ENCODE results near the gene KHDRBS2.

Gene KHDRBS2

DNA sequence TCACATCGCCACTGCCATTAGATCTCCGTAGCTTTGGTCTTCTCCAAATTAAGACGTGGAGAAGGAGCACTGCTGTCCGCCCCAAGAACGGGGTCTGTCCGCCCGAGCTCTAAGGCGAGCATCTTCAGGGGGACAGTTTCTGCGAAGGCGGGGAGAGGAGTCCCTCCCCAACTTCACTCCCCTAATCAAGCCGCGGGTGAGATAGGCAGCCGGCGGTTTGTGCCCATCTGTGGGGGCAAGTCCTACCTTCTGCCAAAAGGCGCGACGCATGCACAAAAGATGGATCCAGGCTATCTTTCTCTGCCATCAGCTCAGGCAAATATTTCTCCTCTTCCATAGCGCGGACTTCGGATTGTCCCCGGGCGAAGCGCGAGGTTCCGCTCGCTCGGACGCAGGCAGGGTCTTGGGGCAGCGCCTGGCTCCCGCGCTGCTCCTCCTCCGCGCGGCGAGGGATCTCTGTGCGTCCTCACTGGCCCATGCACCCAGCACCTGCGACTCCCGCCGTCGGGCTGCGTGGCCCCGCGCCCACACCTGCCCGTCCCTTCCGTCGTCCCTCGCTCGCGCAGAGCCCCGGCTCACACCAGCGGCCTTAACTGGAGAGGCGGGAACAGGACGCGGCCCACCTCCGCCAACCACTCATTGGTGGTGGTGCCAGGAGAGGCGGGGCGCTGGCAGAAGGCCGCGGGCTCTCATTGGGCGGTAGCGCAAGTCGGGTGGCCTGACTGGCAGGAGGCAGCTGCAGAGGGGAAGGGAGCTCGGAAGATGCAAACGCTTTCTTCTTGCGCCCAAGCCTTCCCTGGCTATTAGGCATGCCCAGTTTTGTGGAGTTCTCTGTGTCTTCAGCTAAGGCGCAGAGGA is at the start of gene KHDRBS2:
TSS of gene KHDRBS2 (minus strand) at position 614 of the 858 bp plus-strand sequence.
- DNase-seq (ENCODE audit: low read depth) = no peak

GRCh38 chr6:62328607-62329006 is 42.6 kb upstream of the KHDRBS2 start:
- DNase-seq (ENCODE audit: low read depth) = no peak

DNA sequence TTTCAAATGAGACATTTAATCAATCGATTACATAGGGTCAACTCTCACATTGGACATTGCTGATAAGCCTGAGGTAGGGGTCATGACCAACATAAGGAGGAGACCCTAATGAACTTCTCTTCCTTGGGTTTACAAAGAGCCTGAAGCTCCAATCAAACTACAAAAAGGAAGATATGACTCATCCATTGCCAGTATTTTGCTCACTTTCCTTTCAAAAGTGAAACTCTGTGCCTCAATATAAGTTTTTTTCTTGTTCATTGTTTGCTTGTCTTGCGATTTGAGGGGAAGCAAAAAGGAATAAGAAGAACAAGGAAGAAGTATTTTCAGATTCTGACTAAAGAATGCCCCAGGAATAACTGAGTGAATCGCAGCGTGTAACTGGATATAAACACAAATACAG is 38.8 kb upstream of the KHDRBS2 start:
- no peak for DNase-seq (ENCODE audit: low read depth)

GRCh38 chr6:62323818-62324431 is 37.9 kb upstream of the KHDRBS2 start:
- no peak for DNase-seq (ENCODE audit: low read depth)

DNA sequence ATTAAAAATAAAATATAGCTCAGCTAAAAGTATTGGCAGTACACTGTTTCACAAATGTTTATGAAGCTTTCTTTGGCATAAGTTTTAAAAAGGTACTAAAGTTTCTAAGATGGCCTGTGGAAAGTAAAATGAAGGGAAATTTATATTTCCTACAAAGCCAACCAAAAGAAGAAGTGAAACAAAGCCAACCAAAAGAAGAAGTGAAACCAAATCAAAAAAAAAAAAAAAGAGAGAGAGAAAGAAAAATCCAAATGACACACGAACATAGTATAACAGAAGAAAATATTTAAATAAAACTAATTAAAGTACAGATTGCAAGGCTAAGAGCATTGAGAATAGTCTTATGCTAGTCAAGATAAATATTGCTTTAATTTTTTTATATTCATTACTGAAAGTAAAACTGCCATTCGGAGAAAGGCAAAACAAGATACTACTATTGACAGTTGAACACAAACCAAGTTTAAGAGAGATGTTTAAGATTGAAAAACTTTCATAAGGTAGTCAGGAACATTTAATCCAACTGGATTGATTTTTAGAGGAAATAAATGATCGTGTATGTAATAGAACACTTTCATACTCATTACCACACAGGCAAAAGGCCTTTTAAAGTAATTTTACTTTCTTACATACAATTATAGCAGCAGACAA is 12.8 kb upstream of the KHDRBS2 start:
- DNase-seq (ENCODE audit: low read depth) = no peak

GRCh38 chr6:62296541-62296940 is 10.5 kb upstream of the KHDRBS2 start:
- DNase-seq (ENCODE audit: low read depth) = no peak

DNA sequence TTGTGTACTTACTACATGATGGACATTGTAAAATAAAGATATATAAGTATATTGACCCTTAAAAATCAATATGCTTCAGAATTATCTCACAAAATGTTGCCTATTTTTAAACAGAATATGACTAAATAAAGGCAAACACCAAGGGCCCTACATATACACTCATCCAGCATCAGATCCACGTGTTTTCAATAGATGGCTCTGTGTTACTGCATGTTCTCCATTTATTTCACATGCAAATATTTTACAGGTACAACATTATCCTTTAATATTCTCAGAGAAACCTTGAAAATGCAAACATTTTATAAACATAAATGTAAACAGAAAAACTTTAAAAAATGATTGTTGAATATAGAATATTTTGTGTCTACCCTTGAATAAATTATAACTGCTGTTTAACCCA is 2.9 kb upstream of the KHDRBS2 start:
- DNase-seq (ENCODE audit: low read depth) = no peak

DNA sequence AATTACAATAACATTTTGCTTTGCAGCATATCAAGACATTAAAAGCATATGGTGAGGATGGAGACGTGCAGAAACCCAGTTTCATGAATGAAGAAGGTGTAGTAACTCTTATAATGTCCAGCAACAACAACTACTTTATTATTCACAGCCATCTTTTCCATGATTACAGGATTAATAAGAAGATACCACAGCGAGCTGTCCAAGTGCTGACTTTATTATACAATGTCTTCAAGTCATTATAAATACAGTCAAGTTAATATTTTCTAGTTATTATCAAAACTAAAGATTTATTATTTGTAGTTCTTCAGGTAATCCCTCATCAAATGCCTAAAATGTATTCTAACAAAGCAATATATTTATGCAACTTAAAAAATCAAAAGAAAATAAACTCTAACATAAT is 2.5 kb upstream of the KHDRBS2 start:
- DNase-seq (ENCODE audit: low read depth) = no peak

DNA sequence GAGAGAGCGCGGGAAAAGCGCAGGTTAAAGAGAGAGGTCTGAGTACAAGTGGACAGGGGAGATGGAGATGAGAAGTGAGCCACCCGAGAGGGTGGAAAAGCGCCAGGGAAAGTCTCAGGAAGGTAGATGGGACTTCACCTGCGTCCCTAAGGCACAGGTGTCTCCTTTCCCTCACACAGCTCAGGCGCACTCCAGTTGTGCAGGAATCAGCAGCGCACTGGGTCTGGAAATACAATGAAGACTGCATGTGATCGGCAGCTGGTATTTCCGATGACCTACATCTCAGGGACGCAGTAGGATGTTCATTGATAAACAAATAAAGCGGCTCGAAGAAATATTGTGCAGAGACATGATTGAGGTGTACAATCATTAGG is 432 bp upstream of the KHDRBS2 start:
- no peak for DNase-seq (ENCODE audit: low read depth)

- no peak for DNase-seq (ENCODE audit: low read depth)
These were observed 1.3 kb downstream of the KHDRBS2 start for GRCh38 chr6:62284725-62285124.

- no peak for DNase-seq (ENCODE audit: low read depth)
These were observed 2.1 kb downstream of the KHDRBS2 start for GRCh38 chr6:62283796-62284411.

- DNase-seq (ENCODE audit: low read depth) = no peak
These were observed 2.7 kb downstream of the KHDRBS2 start for GRCh38 chr6:62283365-62283764.

DNA sequence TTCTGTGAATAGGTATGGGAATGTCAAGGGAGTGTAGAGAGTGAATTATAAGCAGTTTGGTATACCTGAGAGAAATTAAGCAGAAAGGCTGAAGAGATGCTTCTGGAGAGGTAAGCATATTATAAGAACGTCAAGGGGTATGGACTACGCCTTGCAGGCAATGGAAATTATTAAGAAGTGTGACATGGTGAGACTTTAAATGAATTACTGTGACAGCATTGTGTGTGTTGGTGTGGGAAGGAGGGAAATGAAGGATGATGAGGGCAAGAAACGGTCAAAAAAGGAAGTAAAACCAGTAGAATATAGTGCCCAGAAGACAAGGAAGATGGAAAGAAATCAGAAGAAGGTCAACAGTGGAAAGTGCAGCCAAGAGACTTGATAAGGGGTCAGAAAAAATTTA is 5.9 kb downstream of the KHDRBS2 start:
- DNase-seq (ENCODE audit: low read depth) = no peak

DNA sequence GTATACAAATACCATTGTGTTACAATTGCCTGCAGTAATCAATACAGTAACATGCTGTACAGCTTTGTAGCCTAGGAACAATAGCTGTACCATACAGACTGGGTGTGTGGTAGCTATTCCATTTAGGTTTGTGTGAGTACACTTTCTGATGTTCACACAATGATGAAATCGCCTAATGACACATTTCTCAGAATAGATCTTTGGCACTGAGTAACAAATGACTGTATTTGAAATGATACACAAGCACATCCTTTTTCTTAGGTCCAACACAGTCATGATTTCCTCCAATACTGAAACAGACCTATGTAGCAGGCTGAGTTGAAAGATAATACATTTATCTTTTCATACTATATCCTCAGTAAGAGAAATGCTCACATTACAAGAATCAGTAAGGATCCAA is 13.9 kb downstream of the KHDRBS2 start:
- DNase-seq (ENCODE audit: low read depth) = no peak

DNA sequence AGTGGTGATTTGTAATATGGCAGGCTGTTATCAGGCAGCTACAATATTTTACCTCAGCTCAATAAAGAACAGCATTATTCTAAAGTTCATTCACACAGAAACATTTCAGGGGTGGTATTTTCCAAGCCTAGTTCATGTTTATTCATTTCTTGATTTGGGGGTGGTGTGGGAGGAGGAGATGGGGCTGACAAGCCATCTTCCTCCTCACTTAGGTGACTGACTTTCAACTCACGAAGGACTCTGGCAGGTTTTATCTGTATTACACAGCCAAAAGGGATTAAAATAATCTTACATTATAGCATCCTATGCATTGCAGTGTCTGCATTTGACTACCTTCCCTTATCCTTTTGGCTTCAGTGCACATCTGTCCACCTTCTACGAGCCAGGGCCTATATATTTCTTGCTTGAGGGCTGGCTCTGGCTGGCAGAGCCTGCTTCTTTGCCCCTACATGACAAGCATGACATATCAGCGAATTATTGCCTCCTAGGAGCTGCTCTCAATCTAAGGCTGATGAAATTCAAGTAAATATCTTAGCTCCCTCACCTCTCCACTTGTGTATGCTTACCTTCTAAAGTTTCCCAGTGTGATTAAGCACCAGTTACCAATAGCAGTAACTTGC is 20.0 kb downstream of the KHDRBS2 start:
- no peak for DNase-seq (ENCODE audit: low read depth)

DNA sequence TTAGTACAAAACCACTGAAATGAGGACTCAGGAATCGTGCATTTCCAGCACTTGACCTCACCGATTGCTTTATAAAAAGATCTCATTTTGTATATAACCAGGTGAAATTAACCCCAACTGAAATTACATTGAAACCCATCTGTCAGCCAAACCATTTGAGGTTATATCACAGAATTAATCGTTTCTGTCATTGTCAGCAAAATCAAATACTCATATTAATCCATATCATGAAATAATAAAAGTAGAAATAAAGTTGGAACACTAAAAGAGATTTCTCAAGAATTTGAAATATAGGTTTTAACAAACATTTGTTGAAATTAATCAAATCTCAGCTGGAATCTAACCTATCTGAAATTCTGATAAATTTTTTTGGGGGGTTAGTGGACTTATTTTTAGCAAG is 23.7 kb downstream of the KHDRBS2 start:
- no peak for DNase-seq (ENCODE audit: low read depth)

DNA sequence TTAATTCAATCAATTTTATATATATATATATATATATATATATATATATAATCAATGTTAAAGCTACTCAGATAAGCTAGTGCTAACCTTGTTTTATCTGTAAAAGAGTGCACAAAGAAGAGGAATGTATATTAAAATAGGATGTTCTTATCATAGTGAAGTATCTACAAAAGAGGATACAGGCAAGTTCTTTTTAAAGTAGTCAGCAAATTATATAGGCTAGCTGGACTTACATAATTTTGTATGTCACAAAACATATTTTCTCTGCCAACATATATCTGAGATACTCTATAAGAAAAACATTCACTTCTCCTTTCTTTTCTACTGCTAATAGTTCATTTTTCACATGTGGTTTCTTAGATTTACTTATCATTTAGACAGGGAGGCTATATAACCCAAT is 39.9 kb downstream of the KHDRBS2 start:
- no peak for DNase-seq (ENCODE audit: low read depth)

DNA sequence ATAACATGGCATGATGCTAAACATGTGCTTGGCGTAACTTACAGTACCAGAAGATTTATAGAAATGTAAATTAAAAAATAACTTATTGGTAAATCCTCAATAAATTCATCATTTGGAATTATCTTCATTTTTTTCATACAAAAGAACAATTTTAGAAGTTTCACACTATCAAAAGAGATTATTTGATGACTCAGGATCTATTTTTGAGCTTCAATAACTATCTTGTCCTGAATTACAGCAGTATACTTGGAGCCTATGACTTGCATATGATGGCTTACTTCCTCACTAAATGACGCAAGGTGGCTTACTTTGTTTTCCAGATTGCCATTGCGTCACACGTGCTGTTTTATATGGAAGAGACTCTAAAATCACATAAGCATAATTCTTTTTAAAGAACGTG is 49.2 kb downstream of the KHDRBS2 start:
- DNase-seq (ENCODE audit: low read depth) = no peak

GRCh38 chr6:62229231-62229630 is 56.8 kb downstream of the KHDRBS2 start:
- DNase-seq (ENCODE audit: low read depth) = no peak

DNA sequence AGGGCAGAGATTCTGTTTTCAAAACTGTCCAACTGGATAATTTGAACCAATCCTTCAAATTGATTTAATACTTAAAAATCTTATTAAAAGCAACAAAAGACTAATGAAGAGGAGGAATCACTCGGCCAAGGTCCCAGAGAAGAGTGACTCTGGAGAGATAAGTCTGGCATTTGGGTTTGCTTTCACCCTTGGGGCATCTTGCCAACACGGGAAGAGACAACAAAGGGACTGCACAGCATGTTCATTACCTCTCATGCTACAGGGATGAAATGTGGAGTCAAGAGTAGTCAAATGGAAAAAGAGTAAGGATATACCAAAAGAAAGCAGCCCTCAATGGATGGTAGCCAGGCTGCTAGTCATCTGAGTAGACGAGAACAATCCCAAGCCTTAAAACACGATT is 68.2 kb downstream of the KHDRBS2 start:
- DNase-seq (ENCODE audit: low read depth) = no peak

DNA sequence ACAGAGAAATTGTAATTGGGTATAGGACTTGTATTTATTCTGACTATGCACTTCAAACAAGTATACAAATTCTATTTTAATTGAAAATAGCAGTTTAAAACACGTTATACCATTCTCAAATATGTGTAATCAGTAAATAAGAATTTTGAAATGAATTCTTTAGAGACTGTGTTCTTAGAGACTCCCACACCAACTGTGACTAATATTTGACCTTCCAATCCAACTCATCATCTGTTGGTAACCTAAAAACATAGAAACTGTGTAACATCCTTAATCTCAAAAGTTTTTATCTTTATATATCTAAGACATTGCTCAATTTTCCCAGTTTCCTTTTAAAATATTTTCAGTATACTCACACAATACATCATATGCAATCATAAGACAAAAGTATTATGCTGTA is 83.9 kb downstream of the KHDRBS2 start:
- DNase-seq (ENCODE audit: low read depth) = no peak

GRCh38 chr6:62192593-62192992 is 93.4 kb downstream of the KHDRBS2 start:
- no peak for DNase-seq (ENCODE audit: low read depth)
